ENCODE data around the gene CCDC85C. TPM values are rescaled to one million over a fixed set of nuclear protein-coding genes. Genes with fewer than 3 reads are reported as not detected.

The CCDC85C gene
- total and polyA plus RNA-seq, 2 of the 8 experiments (the other 6 are each of a cell fraction or from before 2014, with no cell fraction given), result 16.8 to 35.8 TPM

GRCh38 chr14:99569725-99570543 lies 34.1 kb downstream of the CCDC85C start:
- no peak overlapping the region for H3K27ac ChIP-seq (ENCODE audit: low read depth, low read length)
- 0 out of 2 replicates have a peak overlapping the region, but pooled peaks have one; percentile 61 for H2BK15ac ChIP-seq (ENCODE audit: low read length)
- peaks cover 0 to 3% (median 0%) of the 10 kb centered on the region in 4 experiments; a peak in 2 of 7 replicates for H3K27me3 ChIP-seq (replicated peaks in 1 of 4; ENCODE audit: control insufficient read depth in 3 of 4, extremely low read depth in 1 of 4, insufficient read depth in 3 of 4, low read length in 3 of 4)
- no peak overlapping the region for H3K56ac ChIP-seq (replicated peaks; ENCODE audit: insufficient read length, low read depth, low read length)
- peak overlapping the region; percentile 91 for H2BK120ac ChIP-seq (replicated peaks; ENCODE audit: low read depth, low read length)
- peak overlapping the region; percentile 32 for H3K4ac ChIP-seq (replicated peaks; ENCODE audit: insufficient read length, low read depth, low read length)
- TF ChIP-seq CTCF (IDR thresholded peaks at IDR 0.05; ENCODE audit: control extremely low read depth in 1 of 3, insufficient read depth in 1 of 3, low read depth in 1 of 3, low read length in 3 of 3) (no peak), CBX5 (IDR thresholded peaks at IDR 0.05; ENCODE audit: low read depth, low read length) (no peak), TAF1 (IDR thresholded peaks at IDR 0.05; ENCODE audit: low read depth, low read length) (no peak), GTF2F1 (IDR thresholded peaks at IDR 0.05; ENCODE audit: borderline replicate concordance, low read depth, low read length) (no peak), TCF12 (IDR thresholded peaks at IDR 0.05; ENCODE audit: low read depth, low read length) (no peak)
- H2BK12ac ChIP-seq (ENCODE audit: low read depth, low read length), result peak overlapping the region; percentile 92
- CTCF ChIA-PET (ENCODE audit: partially characterized antibody), result interaction anchor here (0.6 to 4.1 kb wide), 12 partner anchors 17 to 111 kb away, joined by 3 to 18 read pairs (median 4); no protein-coding TSS in a partner anchor
- FAIRE-seq (no peak), DNase-seq (ENCODE audit: low read depth in 1 of 2, low spot score in 2 of 2) (no peak)
- peak overlapping the region; percentile 52; the same call in 1 of the 2 replicates for H2BK5ac ChIP-seq (ENCODE audit: low read depth, low read length)
- peak overlapping the region; percentile 72 for H3K23ac ChIP-seq (ENCODE audit: insufficient read length)
- H3K9ac ChIP-seq (replicated peaks in 1 of 4; ENCODE audit: extremely low read depth in 1 of 4, low read depth in 3 of 4, low read length in 3 of 4), result 0 out of 7 replicates have a peak overlapping the region, but pooled peaks of 1 of the 4 experiments have one; percentile 11
- peak overlapping the region; percentile 51 to 56; a peak in 3 of 4 replicates for H3K4me2 ChIP-seq (ENCODE audit: insufficient read depth in 1 of 2, low read depth in 2 of 2, low read length in 2 of 2)
- H3K36me3 ChIP-seq (ENCODE audit: control insufficient read depth in 2 of 4, insufficient read depth in 4 of 4, low read length in 3 of 4), result no peaks in the 10 kb centered on the region
- H3K9me3 ChIP-seq (ENCODE audit: insufficient read depth in 2 of 2, low read depth in 1 of 2, low read length in 1 of 2), result no peaks in the 10 kb centered on the region
- no peak overlapping the region for H3K14ac ChIP-seq (ENCODE audit: insufficient read length)
- peak overlapping the region; percentile 21 for H4K5ac ChIP-seq (ENCODE audit: insufficient read length, low read depth, low read length)
- POLR2A ChIA-PET (ENCODE audit: partially characterized antibody), result interaction anchor here (1.0 to 1.5 kb wide), 2 partner anchors 28 to 33 kb away, joined by 3 read pairs; no protein-coding TSS in a partner anchor
- peaks cover 0 to 68% of the 10 kb centered on the region in 2 experiments; a peak in 3 of 4 replicates for H3K79me2 ChIP-seq (ENCODE audit: control insufficient read depth in 1 of 2, insufficient read depth in 2 of 2, low read length in 2 of 2)
- 0 out of 2 replicates have a peak overlapping the region, but pooled peaks have one; percentile 48 for H2BK20ac ChIP-seq (ENCODE audit: low read length)
- peak overlapping the region; percentile 94; the same call in 1 of the 2 replicates for H2AK5ac ChIP-seq (ENCODE audit: low read depth, low read length)
- peak overlapping the region; percentile 89 for H4K91ac ChIP-seq (replicated peaks; ENCODE audit: insufficient read length, low read length)
- H3K23me2 ChIP-seq (ENCODE audit: low read depth, low read length), result no peaks in the 10 kb centered on the region
- peaks cover 33% of the 10 kb centered on the region for H3K79me1 ChIP-seq (ENCODE audit: low read depth, low read length)
- H3K4me1 ChIP-seq (replicated peaks in 1 of 4; ENCODE audit: control insufficient read depth in 3 of 4, insufficient read depth in 4 of 4, low read length in 3 of 4), result peaks cover 28 to 80% (median 60%) of the 10 kb centered on the region in 4 experiments
- H4K8ac ChIP-seq (ENCODE audit: extremely low read depth, insufficient read depth, low read length), result no peak overlapping the region; the same call in 1 of the 2 replicates
- H3K18ac ChIP-seq (ENCODE audit: extremely low read depth, low read length), result peak overlapping the region; percentile 71; the same call in 1 of the 2 replicates
- no peak overlapping the region for H3K4me3 ChIP-seq (ENCODE audit: extremely low read depth in 1 of 4, insufficient read depth in 2 of 4, low read depth in 3 of 4, low read length in 4 of 4)
- H2AFZ ChIP-seq (ENCODE audit: low read length), result no peak overlapping the region
- 77% methylated on average over 14 of the region's 14 CpGs; no CpG with 5 or more reads in 1 of the 2 experiments for WGBS, 2 experiments (ENCODE audit: extremely low coverage in 1 of 2, insufficient coverage in 1 of 2, insufficient read length in 1 of 2, insufficient replicate concordance in 2 of 2, low coverage in 1 of 2, low lambda C conversion rate in 2 of 2, missing lambda C conversion rate in 1 of 2)
- H4K20me1 ChIP-seq (replicated peaks in 1 of 2; ENCODE audit: control insufficient read depth in 1 of 2, insufficient read depth in 2 of 2, low read length in 2 of 2), result peaks cover 18 to 43% of the 10 kb centered on the region in 2 experiments

Measured in H1 (cell line).